ENCODE measurements around the gene RIMBP2.

The RIMBP2 gene

DNA sequence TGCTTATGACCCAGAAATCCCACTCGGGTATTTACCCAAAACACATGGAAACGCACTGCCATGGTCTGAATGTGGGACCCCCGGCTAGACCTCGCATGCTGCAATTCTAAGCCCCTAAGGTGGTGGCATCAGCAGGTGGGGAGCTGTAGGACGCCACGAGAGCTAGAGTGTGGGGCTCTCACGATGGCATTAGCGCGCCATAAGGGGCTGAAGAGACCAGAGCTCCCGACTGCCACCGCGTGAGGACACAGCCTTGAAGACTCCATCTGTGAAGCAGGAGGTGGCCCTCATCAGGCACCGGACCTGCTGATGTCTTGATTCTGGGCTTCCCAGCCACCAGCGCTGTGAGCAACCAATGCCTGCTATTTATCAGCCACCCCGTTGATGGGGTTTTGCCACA, 40.3 kb downstream of the RIMBP2 start:
- H3K4me2 ChIP-seq (ENCODE audit: low read length): no peak overlapping the region
- peaks cover 53% of the 10 kb centered on the region for H3K79me2 ChIP-seq
- no peak overlapping the region for H3K4me3 ChIP-seq (ENCODE audit: low read depth, low read length)
- no peak overlapping the region for H3K27ac ChIP-seq
- no peak overlapping the region for H2AFZ ChIP-seq
- TF ChIP-seq, protein P1, sequence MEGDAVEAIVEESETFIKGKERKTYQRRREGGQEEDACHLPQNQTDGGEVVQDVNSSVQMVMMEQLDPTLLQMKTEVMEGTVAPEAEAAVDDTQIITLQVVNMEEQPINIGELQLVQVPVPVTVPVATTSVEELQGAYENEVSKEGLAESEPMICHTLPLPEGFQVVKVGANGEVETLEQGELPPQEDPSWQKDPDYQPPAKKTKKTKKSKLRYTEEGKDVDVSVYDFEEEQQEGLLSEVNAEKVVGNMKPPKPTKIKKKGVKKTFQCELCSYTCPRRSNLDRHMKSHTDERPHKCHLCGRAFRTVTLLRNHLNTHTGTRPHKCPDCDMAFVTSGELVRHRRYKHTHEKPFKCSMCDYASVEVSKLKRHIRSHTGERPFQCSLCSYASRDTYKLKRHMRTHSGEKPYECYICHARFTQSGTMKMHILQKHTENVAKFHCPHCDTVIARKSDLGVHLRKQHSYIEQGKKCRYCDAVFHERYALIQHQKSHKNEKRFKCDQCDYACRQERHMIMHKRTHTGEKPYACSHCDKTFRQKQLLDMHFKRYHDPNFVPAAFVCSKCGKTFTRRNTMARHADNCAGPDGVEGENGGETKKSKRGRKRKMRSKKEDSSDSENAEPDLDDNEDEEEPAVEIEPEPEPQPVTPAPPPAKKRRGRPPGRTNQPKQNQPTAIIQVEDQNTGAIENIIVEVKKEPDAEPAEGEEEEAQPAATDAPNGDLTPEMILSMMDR (IDR thresholded peaks at IDR 0.05): no peak
- no peak overlapping the region for H3K9ac ChIP-seq
- no peaks in the 10 kb centered on the region for H3K4me1 ChIP-seq
- no peaks in the 10 kb centered on the region for H3K9me3 ChIP-seq (ENCODE audit: control insufficient read depth, low read length)
- no peaks in the 10 kb centered on the region for H3K27me3 ChIP-seq (ENCODE audit: control insufficient read depth, insufficient read depth, low read length)
- no peaks in the 10 kb centered on the region for H3K36me3 ChIP-seq (ENCODE audit: control insufficient read depth, insufficient read depth, low read length)

DNA sequence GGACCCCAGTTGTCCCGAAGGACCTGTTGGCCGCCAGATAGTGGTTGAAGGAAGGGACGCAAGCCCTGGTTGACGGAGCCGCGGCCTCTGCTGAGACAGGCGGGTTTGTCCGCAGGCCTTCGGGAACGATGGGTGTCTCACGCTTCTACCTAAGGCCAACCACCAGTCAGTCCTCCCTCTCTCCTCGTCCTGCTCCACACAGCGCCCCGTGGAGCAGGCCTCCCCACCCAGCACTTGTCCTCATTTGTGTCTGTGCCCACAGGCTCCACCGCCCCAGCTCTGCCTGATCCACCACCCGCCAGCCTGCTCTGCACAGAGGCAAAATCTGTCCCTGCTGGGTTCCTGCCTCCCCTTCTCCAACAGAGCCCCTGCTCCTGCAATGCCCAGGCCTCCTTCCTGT, 41.0 kb downstream of the RIMBP2 start:
- Histone ChIP-seq H3K79me2 (peaks cover 51% of the 10 kb centered on the region), H3K9ac (no peak overlapping the region), H2AFZ (no peak overlapping the region), H3K4me1 (no peaks in the 10 kb centered on the region), H3K36me3 (ENCODE audit: control insufficient read depth, insufficient read depth, low read length) (no peaks in the 10 kb centered on the region), H3K27me3 (ENCODE audit: control insufficient read depth, insufficient read depth, low read length) (no peaks in the 10 kb centered on the region), H3K4me3 (ENCODE audit: low read depth, low read length) (no peak overlapping the region), H3K9me3 (ENCODE audit: control insufficient read depth, low read length) (no peaks in the 10 kb centered on the region), H3K4me2 (ENCODE audit: low read length) (no peak overlapping the region), H3K27ac (no peak overlapping the region)
- TF ChIP-seq, protein P1 (IDR thresholded peaks at IDR 0.05): no peak

DNA sequence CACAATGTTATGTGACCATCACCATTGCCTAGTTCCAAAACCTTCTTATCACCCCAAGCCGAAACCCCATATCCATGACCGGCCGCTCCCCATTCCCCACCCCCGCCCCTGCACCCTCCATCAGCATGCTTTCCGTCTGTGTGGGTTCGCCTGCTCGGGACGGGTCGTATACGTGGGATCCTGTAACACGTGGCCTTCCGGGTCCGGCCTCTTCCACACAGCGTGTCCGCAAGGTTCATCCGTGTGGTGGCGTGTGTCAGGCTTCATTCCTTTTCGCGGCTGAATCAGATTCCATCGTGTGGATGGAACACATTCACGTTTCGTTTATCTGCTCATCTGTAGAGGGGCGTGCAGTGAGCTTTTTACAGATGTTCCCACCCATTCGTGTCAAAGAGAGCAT, 41.4 kb downstream of the RIMBP2 start:
- H3K9ac ChIP-seq: no peak overlapping the region
- H3K27ac ChIP-seq: no peak overlapping the region
- no peaks in the 10 kb centered on the region for H3K4me1 ChIP-seq
- H3K36me3 ChIP-seq (ENCODE audit: control insufficient read depth, insufficient read depth, low read length): no peaks in the 10 kb centered on the region
- H3K4me3 ChIP-seq (ENCODE audit: low read depth, low read length): no peak overlapping the region
- no peaks in the 10 kb centered on the region for H3K27me3 ChIP-seq (ENCODE audit: control insufficient read depth, insufficient read depth, low read length)
- TF ChIP-seq, protein P1 (IDR thresholded peaks at IDR 0.05): no peak
- H2AFZ ChIP-seq: no peak overlapping the region
- no peaks in the 10 kb centered on the region for H3K9me3 ChIP-seq (ENCODE audit: control insufficient read depth, low read length)
- no peak overlapping the region for H3K4me2 ChIP-seq (ENCODE audit: low read length)
- peaks cover 53% of the 10 kb centered on the region for H3K79me2 ChIP-seq

DNA sequence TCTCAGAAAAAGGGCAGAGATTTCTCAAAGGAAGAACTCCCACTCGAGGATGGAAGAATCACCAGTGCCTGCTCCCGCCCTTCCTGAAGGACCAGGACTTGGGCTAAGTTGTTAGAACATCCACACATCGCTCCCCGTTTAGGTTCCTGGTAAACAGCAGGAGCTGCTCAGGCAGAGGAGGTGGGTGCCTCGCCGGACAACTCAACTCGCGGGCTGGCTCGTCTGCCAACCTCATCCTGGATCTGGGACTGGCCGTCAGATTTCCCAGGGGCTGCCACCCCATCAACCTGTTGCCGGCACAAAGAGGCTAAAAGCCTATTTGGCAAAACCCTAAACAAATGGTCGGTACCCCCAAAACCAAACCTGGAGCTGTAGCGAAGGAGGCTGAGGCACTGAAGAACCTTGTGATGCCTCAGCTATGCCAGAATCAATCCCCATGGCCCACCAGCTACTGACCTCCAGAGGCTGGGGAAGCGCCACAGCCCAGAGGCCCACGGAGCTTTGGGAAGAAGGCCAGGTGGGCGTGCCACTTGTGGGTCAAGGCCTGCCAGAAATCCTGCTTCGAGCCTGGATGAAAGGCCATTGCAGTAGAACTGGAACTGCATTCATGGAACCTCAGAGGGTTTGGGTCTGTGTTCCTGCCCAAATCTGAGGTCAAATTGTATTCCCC, 42.9 kb downstream of the RIMBP2 start:
- Histone ChIP-seq H3K27ac (no peak overlapping the region), H3K36me3 (ENCODE audit: control insufficient read depth, insufficient read depth, low read length) (no peaks in the 10 kb centered on the region), H3K79me2 (peaks cover 56% of the 10 kb centered on the region), H3K4me2 (ENCODE audit: low read length) (no peak overlapping the region), H3K27me3 (ENCODE audit: control insufficient read depth, insufficient read depth, low read length) (no peaks in the 10 kb centered on the region), H3K4me1 (no peaks in the 10 kb centered on the region), H2AFZ (no peak overlapping the region), H3K9ac (no peak overlapping the region), H3K4me3 (ENCODE audit: low read depth, low read length) (no peak overlapping the region), H3K9me3 (ENCODE audit: control insufficient read depth, low read length) (no peaks in the 10 kb centered on the region)
- TF ChIP-seq, protein P1 (IDR thresholded peaks at IDR 0.05): no peak

All from parathyroid adenoma (tissue), 2 donors.